ENCODE results near the gene GJB3.

- TF ChIP-seq, protein P1, sequence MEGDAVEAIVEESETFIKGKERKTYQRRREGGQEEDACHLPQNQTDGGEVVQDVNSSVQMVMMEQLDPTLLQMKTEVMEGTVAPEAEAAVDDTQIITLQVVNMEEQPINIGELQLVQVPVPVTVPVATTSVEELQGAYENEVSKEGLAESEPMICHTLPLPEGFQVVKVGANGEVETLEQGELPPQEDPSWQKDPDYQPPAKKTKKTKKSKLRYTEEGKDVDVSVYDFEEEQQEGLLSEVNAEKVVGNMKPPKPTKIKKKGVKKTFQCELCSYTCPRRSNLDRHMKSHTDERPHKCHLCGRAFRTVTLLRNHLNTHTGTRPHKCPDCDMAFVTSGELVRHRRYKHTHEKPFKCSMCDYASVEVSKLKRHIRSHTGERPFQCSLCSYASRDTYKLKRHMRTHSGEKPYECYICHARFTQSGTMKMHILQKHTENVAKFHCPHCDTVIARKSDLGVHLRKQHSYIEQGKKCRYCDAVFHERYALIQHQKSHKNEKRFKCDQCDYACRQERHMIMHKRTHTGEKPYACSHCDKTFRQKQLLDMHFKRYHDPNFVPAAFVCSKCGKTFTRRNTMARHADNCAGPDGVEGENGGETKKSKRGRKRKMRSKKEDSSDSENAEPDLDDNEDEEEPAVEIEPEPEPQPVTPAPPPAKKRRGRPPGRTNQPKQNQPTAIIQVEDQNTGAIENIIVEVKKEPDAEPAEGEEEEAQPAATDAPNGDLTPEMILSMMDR (IDR thresholded peaks at IDR 0.05), result no peak
- TF ChIP-seq POLR2A (IDR thresholded peaks at IDR 0.05), result no peak
Observed at GRCh38 chr1:34746101-34746500, 34.9 kb upstream of the GJB3 start.

Measured in Peyer's patch (tissue), 4 donors.